SK-N-SH (cell line): ENCODE measurements around the gene BMP4.

Experiments used
- EP300 ChIP-seq, 2 experiments: IDR thresholded peaks; 2 replicates each; pipeline versions ENCODE4 v1.4.0 to v1.6.1; 2012; ENCODE audit warnings: borderline replicate concordance in 1 of 2, low read depth in 1 of 2, low read length in 1 of 2
- FOXJ3 ChIP-seq: sonication (generic); formaldehyde crosslinking; IDR thresholded peaks from 2 replicates; pipeline ENCODE4 v1.5.1; 2020; ENCODE audit warnings: mild to moderate bottlenecking, missing genetic modification reagents
- GABPA ChIP-seq: IDR thresholded peaks from 2 replicates; pipeline ENCODE4 v1.4.0; 2012; ENCODE audit warnings: low read depth, mild to moderate bottlenecking
- GATA2 ChIP-seq: sonication (generic); formaldehyde crosslinking; IDR thresholded peaks from 2 replicates; pipeline ENCODE4 v1.5.0; 2020; ENCODE audit warnings: mild to moderate bottlenecking, missing genetic modification reagents
- JUND ChIP-seq: IDR thresholded peaks from 2 replicates; pipeline ENCODE4 v1.4.0; 2012
- MAX ChIP-seq: IDR thresholded peaks from 2 replicates; pipeline ENCODE4 v1.4.0; 2012; ENCODE audit warnings: low read depth
- RAD21 ChIP-seq: IDR thresholded peaks from 2 replicates; pipeline ENCODE4 v1.6.1; 2012; ENCODE audit warnings: mild to moderate bottlenecking, low read length
- RFX5 ChIP-seq: IDR thresholded peaks from 2 replicates; pipeline ENCODE4 v1.6.1; 2012; ENCODE audit warnings: mild to moderate bottlenecking, improper control_type of control experiment, low read length
- TF ChIP-seq, protein P1 (sequence below): fragments of 200-600 bp; sonication (generic); IDR thresholded peaks from 2 replicates; pipeline ENCODE4 v1.6.1; 2017; ENCODE audit warnings: antibody characterized with exemption, mild to moderate bottlenecking, moderate library complexity
- TF ChIP-seq, protein P2 (sequence below): IDR thresholded peaks from 2 replicates; pipeline ENCODE4 v1.6.1; 2012; ENCODE audit warnings: mild to moderate bottlenecking, low read depth, low read length, moderate library complexity
- TF ChIP-seq, protein P3 (sequence below): IDR thresholded peaks from 2 replicates; pipeline ENCODE4 v1.4.0; 2012; ENCODE audit warnings: low read depth, borderline replicate concordance
- TF ChIP-seq, protein P4 (sequence below): fragments of 150-350 bp; IDR thresholded peaks from 2 replicates; pipeline ENCODE4 v1.6.1; 2017; ENCODE audit warnings: antibody characterized with exemption, low read length, low read depth, borderline replicate concordance
- TF ChIP-seq, protein P5 (sequence below): IDR thresholded peaks from 2 replicates; pipeline ENCODE4 v1.4.0; 2012; ENCODE audit warnings: low read depth, borderline replicate concordance

DNA sequence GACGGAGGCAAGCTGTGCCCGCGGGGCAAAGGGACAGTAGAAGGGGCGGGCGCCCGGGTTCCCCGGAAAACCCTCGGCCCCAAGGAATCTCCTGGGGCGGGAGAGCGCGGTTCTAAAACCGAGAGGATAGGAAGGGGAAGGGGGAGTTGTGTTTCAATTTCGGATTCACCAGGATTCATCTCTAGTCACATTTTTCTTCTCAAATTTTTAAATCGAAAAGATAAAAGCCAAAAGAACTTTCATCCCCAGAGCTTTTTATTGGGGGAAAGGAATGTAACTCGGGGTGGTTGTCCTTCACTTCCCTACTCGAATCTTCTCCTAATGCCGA is 1.4 kb downstream of the BMP4 start:
- no peak for TF ChIP-seq FOXJ3 (CRISPR knock-in tag)
- TF ChIP-seq, protein P1, sequence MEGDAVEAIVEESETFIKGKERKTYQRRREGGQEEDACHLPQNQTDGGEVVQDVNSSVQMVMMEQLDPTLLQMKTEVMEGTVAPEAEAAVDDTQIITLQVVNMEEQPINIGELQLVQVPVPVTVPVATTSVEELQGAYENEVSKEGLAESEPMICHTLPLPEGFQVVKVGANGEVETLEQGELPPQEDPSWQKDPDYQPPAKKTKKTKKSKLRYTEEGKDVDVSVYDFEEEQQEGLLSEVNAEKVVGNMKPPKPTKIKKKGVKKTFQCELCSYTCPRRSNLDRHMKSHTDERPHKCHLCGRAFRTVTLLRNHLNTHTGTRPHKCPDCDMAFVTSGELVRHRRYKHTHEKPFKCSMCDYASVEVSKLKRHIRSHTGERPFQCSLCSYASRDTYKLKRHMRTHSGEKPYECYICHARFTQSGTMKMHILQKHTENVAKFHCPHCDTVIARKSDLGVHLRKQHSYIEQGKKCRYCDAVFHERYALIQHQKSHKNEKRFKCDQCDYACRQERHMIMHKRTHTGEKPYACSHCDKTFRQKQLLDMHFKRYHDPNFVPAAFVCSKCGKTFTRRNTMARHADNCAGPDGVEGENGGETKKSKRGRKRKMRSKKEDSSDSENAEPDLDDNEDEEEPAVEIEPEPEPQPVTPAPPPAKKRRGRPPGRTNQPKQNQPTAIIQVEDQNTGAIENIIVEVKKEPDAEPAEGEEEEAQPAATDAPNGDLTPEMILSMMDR = no peak
- TF ChIP-seq RFX5 = no peak
- TF ChIP-seq, protein P2, sequence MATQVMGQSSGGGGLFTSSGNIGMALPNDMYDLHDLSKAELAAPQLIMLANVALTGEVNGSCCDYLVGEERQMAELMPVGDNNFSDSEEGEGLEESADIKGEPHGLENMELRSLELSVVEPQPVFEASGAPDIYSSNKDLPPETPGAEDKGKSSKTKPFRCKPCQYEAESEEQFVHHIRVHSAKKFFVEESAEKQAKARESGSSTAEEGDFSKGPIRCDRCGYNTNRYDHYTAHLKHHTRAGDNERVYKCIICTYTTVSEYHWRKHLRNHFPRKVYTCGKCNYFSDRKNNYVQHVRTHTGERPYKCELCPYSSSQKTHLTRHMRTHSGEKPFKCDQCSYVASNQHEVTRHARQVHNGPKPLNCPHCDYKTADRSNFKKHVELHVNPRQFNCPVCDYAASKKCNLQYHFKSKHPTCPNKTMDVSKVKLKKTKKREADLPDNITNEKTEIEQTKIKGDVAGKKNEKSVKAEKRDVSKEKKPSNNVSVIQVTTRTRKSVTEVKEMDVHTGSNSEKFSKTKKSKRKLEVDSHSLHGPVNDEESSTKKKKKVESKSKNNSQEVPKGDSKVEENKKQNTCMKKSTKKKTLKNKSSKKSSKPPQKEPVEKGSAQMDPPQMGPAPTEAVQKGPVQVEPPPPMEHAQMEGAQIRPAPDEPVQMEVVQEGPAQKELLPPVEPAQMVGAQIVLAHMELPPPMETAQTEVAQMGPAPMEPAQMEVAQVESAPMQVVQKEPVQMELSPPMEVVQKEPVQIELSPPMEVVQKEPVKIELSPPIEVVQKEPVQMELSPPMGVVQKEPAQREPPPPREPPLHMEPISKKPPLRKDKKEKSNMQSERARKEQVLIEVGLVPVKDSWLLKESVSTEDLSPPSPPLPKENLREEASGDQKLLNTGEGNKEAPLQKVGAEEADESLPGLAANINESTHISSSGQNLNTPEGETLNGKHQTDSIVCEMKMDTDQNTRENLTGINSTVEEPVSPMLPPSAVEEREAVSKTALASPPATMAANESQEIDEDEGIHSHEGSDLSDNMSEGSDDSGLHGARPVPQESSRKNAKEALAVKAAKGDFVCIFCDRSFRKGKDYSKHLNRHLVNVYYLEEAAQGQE = no peak
- TF ChIP-seq, protein P3, sequence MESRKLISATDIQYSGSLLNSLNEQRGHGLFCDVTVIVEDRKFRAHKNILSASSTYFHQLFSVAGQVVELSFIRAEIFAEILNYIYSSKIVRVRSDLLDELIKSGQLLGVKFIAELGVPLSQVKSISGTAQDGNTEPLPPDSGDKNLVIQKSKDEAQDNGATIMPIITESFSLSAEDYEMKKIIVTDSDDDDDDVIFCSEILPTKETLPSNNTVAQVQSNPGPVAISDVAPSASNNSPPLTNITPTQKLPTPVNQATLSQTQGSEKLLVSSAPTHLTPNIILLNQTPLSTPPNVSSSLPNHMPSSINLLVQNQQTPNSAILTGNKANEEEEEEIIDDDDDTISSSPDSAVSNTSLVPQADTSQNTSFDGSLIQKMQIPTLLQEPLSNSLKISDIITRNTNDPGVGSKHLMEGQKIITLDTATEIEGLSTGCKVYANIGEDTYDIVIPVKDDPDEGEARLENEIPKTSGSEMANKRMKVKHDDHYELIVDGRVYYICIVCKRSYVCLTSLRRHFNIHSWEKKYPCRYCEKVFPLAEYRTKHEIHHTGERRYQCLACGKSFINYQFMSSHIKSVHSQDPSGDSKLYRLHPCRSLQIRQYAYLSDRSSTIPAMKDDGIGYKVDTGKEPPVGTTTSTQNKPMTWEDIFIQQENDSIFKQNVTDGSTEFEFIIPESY = no peak
- TF ChIP-seq EP300 (IDR thresholded peaks at IDR 0.05; ENCODE audit: borderline replicate concordance in 1 of 2, low read depth in 1 of 2, low read length in 1 of 2) = no peak
- TF ChIP-seq, protein P4, sequence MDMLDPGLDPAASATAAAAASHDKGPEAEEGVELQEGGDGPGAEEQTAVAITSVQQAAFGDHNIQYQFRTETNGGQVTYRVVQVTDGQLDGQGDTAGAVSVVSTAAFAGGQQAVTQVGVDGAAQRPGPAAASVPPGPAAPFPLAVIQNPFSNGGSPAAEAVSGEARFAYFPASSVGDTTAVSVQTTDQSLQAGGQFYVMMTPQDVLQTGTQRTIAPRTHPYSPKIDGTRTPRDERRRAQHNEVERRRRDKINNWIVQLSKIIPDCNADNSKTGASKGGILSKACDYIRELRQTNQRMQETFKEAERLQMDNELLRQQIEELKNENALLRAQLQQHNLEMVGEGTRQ = no peak
- TF ChIP-seq JUND = no peak
- no peak for TF ChIP-seq GABPA
- TF ChIP-seq, protein P5, sequence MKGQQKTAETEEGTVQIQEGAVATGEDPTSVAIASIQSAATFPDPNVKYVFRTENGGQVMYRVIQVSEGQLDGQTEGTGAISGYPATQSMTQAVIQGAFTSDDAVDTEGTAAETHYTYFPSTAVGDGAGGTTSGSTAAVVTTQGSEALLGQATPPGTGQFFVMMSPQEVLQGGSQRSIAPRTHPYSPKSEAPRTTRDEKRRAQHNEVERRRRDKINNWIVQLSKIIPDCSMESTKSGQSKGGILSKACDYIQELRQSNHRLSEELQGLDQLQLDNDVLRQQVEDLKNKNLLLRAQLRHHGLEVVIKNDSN = no peak
- TF ChIP-seq GATA2 (CRISPR knock-in tag) = no peak
- no peak for TF ChIP-seq MAX
- TF ChIP-seq RAD21 = no peak
